ENCODE measurements around the gene CLMN.

- no peak for TF ChIP-seq CTCF (IDR thresholded peaks at IDR 0.05; ENCODE audit: extremely low read depth in 1 of 2, insufficient read depth in 1 of 2, low read depth in 1 of 2, low read length in 2 of 2)
- no peak for TF ChIP-seq POLR2AphosphoS5 (IDR thresholded peaks at IDR 0.05; ENCODE audit: insufficient read depth, low read depth, low read length)
- no peak for TF ChIP-seq JUN (IDR thresholded peaks at IDR 0.05; ENCODE audit: borderline replicate concordance, insufficient read depth, insufficient read length, low read depth)
- TF ChIP-seq GATA2 (IDR thresholded peaks at IDR 0.05; ENCODE audit: insufficient read depth, insufficient read length, low read depth, low read length) = no peak
- TF ChIP-seq FOS (IDR thresholded peaks at IDR 0.05; ENCODE audit: borderline replicate concordance, insufficient read depth, low read length) = no peak
- no peak for TF ChIP-seq MAX (IDR thresholded peaks at IDR 0.05; ENCODE audit: insufficient read depth, insufficient read length)
- no peak for TF ChIP-seq POLR2A (IDR thresholded peaks at IDR 0.05; ENCODE audit: low read depth, low read length)
Measured at GRCh38 chr14:95237121-95237957, 82.4 kb downstream of the CLMN start.
